Measurements from ENCODE around the gene ECHDC3. TPM values are rescaled to one million over a fixed set of nuclear protein-coding genes. Genes with fewer than 3 reads are reported as not detected.

Gene ECHDC3
- total and polyA plus RNA-seq, 4 donors: 14.2 to 48.3 (median 31.4) TPM

- no peak overlapping the region for H3K4me3 ChIP-seq
- DNase-seq (no peak), ATAC-seq (ENCODE audit: insufficient read depth, low FRiP score) (no peak)
- H3K27ac ChIP-seq (ENCODE audit: low read depth in 1 of 2, low read length in 1 of 2): no peak overlapping the region
- no peaks in the 10 kb centered on the region for H3K9me3 ChIP-seq (ENCODE audit: control insufficient read depth in 4 of 4, insufficient read depth in 3 of 4, low read length in 3 of 4)
- TF ChIP-seq, protein P1, sequence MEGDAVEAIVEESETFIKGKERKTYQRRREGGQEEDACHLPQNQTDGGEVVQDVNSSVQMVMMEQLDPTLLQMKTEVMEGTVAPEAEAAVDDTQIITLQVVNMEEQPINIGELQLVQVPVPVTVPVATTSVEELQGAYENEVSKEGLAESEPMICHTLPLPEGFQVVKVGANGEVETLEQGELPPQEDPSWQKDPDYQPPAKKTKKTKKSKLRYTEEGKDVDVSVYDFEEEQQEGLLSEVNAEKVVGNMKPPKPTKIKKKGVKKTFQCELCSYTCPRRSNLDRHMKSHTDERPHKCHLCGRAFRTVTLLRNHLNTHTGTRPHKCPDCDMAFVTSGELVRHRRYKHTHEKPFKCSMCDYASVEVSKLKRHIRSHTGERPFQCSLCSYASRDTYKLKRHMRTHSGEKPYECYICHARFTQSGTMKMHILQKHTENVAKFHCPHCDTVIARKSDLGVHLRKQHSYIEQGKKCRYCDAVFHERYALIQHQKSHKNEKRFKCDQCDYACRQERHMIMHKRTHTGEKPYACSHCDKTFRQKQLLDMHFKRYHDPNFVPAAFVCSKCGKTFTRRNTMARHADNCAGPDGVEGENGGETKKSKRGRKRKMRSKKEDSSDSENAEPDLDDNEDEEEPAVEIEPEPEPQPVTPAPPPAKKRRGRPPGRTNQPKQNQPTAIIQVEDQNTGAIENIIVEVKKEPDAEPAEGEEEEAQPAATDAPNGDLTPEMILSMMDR (IDR thresholded peaks at IDR 0.05; ENCODE audit: control extremely low read depth, extremely low read depth): no peak
- H3K27me3 ChIP-seq (ENCODE audit: control insufficient read depth in 3 of 3, insufficient read depth in 3 of 3, low read length in 2 of 3): no peaks in the 10 kb centered on the region
- H3K9ac ChIP-seq (ENCODE audit: insufficient read depth in 1 of 2, low read length in 2 of 2): no peak overlapping the region
- H3K36me3 ChIP-seq (ENCODE audit: control insufficient read depth in 4 of 4, insufficient read depth in 4 of 4, low read length in 4 of 4): peaks cover 0 to 26% (median 6%) of the 10 kb centered on the region in 4 donors
- H3K4me1 ChIP-seq (ENCODE audit: control insufficient read depth in 5 of 5, insufficient read depth in 5 of 5, low read length in 5 of 5): peaks cover 0 to 7% (median 0%) of the 10 kb centered on the region in 5 donors
- 89 to 96% methylated on average over 32 of the region's 32 CpGs for WGBS, 2 donors
These were observed 20.7 kb downstream of the ECHDC3 start for GRCh38 chr10:11762706-11763500.

- Histone ChIP-seq H3K9me3 (ENCODE audit: control insufficient read depth in 4 of 4, insufficient read depth in 3 of 4, low read length in 3 of 4) (no peaks in the 10 kb centered on the region), H3K36me3 (ENCODE audit: control insufficient read depth in 4 of 4, insufficient read depth in 4 of 4, low read length in 4 of 4) (peaks cover 0 to 26% (median 6%) of the 10 kb centered on the region in 4 donors), H3K4me1 (ENCODE audit: control insufficient read depth in 5 of 5, insufficient read depth in 5 of 5, low read length in 5 of 5) (peaks cover 0 to 2% (median 0%) of the 10 kb centered on the region in 5 donors), H3K9ac (ENCODE audit: insufficient read depth in 1 of 2, low read length in 2 of 2) (no peak overlapping the region), H3K27me3 (ENCODE audit: control insufficient read depth in 3 of 3, insufficient read depth in 3 of 3, low read length in 2 of 3) (no peaks in the 10 kb centered on the region), H3K4me3 (no peak overlapping the region), H3K27ac (ENCODE audit: low read depth in 1 of 2, low read length in 1 of 2) (no peak overlapping the region)
- TF ChIP-seq, protein P1 (IDR thresholded peaks at IDR 0.05; ENCODE audit: control extremely low read depth, extremely low read depth): no peak
- ATAC-seq (ENCODE audit: insufficient read depth, low FRiP score) (no peak), DNase-seq (no peak)
- 82 to 83% methylated on average over 8 of the region's 8 CpGs for WGBS, 2 donors
These were observed 21.3 kb downstream of the ECHDC3 start for GRCh38 chr10:11763501-11763861.

- H3K36me3 ChIP-seq (ENCODE audit: control insufficient read depth in 4 of 4, insufficient read depth in 4 of 4, low read length in 4 of 4): peaks cover 0 to 17% (median 6%) of the 10 kb centered on the region in 4 donors
- ATAC-seq (ENCODE audit: insufficient read depth, low FRiP score): no peak
- peaks cover 0 to 2% (median 0%) of the 10 kb centered on the region in 5 donors for H3K4me1 ChIP-seq (ENCODE audit: control insufficient read depth in 5 of 5, insufficient read depth in 5 of 5, low read length in 5 of 5)
- no peaks in the 10 kb centered on the region for H3K9me3 ChIP-seq (ENCODE audit: control insufficient read depth in 4 of 4, insufficient read depth in 3 of 4, low read length in 3 of 4)
- H3K27ac ChIP-seq (ENCODE audit: low read depth in 1 of 2, low read length in 1 of 2): no peak overlapping the region
- H3K9ac ChIP-seq (ENCODE audit: insufficient read depth in 1 of 2, low read length in 2 of 2): no peak overlapping the region
- no peaks in the 10 kb centered on the region for H3K27me3 ChIP-seq (ENCODE audit: control insufficient read depth in 3 of 3, insufficient read depth in 3 of 3, low read length in 2 of 3)
- TF ChIP-seq, protein P1 (IDR thresholded peaks at IDR 0.05; ENCODE audit: control extremely low read depth, extremely low read depth): no peak
- DNase-seq: no peak
- WGBS, 2 donors: 88 to 91% methylated on average over 6 of the region's 6 CpGs
- no peak overlapping the region for H3K4me3 ChIP-seq
These were observed 23.0 kb downstream of the ECHDC3 start for GRCh38 chr10:11765141-11765540.
